Neural cell (in vitro differentiated cells): ENCODE results near the gene SREBF1. TPM values are rescaled to one million over a fixed set of nuclear protein-coding genes. Genes with fewer than 3 reads are reported as not detected.

Source experiments
- H2AFZ ChIP-seq: fragments of 200-600, 300-800 bp; sonication (generic), shearing (Covaris generic); 2 replicates; pipeline ENCODE4 v1.6.0; 2014; ENCODE audit warnings: low read depth, mild to moderate bottlenecking, antibody characterized with exemption, low read length, moderate library complexity
- H3F3A ChIP-seq: fragments of 200-600 bp; shearing (Covaris generic); 2 replicates; pipeline ENCODE4 v1.6.1; 2016; ENCODE audit warnings: mild to moderate bottlenecking, moderate library complexity, mixed read lengths, antibody characterized with exemption, low read length; ENCODE audit not compliant: insufficient read depth, poor library complexity, severe bottlenecking
- H3K27ac ChIP-seq: fragments of 200-600, 300-800 bp; sonication (generic), shearing (Covaris generic); 2 replicates; pipeline ENCODE4 v1.5.1; 2014; ENCODE audit warnings: mild to moderate bottlenecking, low read length, moderate library complexity
- H3K27me3 ChIP-seq: fragments of 300-800, 200-600 bp; sonication (generic), shearing (Covaris generic); 2 replicates; pipeline ENCODE4 v1.6.0; 2014; ENCODE audit warnings: mild to moderate bottlenecking, low read depth, low read length, moderate library complexity; ENCODE audit not compliant: insufficient read depth
- H3K36me3 ChIP-seq: fragments of 300-800, 200-600 bp; sonication (generic), shearing (Covaris generic); 2 replicates; pipeline ENCODE4 v1.5.1; 2014; ENCODE audit warnings: mild to moderate bottlenecking, antibody characterized with exemption, low read length, moderate library complexity; ENCODE audit not compliant: insufficient read depth
- H3K4me2 ChIP-seq: fragments of 300-800, 200-600 bp; sonication (generic), shearing (Covaris generic); 2 replicates; pipeline ENCODE4 v1.6.0; 2014; ENCODE audit warnings: mild to moderate bottlenecking, low read length
- H3K4me3 ChIP-seq: fragments of 300-800, 200-600 bp; sonication (generic), shearing (Covaris generic); 2 replicates; pipeline ENCODE4 v1.5.1; 2014; ENCODE audit warnings: mild to moderate bottlenecking, low read length, moderate library complexity
- H3K79me2 ChIP-seq: fragments of 200-600 bp; shearing (Covaris generic); replicated peaks from 2 replicates; pipeline ENCODE4 v1.6.0; 2014; ENCODE audit warnings: mild to moderate bottlenecking, low read length, moderate library complexity; ENCODE audit not compliant: insufficient read depth
- H3K9ac ChIP-seq: fragments of 300-800, 200-600 bp; sonication (generic), shearing (Covaris generic); 2 replicates; pipeline ENCODE4 v1.6.1; 2016; ENCODE audit warnings: mild to moderate bottlenecking, low read length, mixed read lengths
- H3K9me2 ChIP-seq: fragments of 200-600 bp; shearing (Covaris generic); 2 replicates; pipeline ENCODE4 v1.6.1; 2016; ENCODE audit warnings: mild to moderate bottlenecking, low read length, mixed read lengths; ENCODE audit not compliant: insufficient read depth
- H3K9me3 ChIP-seq: fragments of 200-600, 300-800 bp; sonication (generic), shearing (Covaris generic); 2 replicates; pipeline ENCODE4 v1.6.1; 2016; ENCODE audit warnings: mild to moderate bottlenecking, mixed run types, low read length, moderate library complexity, mixed read lengths
- H4K20me1 ChIP-seq: fragments of 200-600 bp; shearing (Covaris generic); 2 replicates; pipeline ENCODE4 v1.6.1; 2016; ENCODE audit warnings: mild to moderate bottlenecking, mixed run types; ENCODE audit not compliant: insufficient read depth
- CTCF ChIP-seq: fragments of 450-650 bp; IDR thresholded peaks from 2 replicates; pipeline ENCODE4 v1.5.1; 2014; ENCODE audit warnings: antibody characterized with exemption, mild to moderate bottlenecking, moderate library complexity; ENCODE audit not compliant: poor library complexity, severe bottlenecking
- EP300 ChIP-seq: fragments of 450-650 bp; conservative IDR thresholded peaks from 2 replicates; pipeline ENCODE4 v1.6.1; 2014; ENCODE audit warnings: antibody characterized with exemption, mild to moderate bottlenecking, moderate library complexity; ENCODE audit not compliant: poor library complexity, severe bottlenecking
- EZH2 ChIP-seq: fragments of 200-600, 300-800 bp; shearing (Covaris generic), sonication (generic); IDR thresholded peaks from 2 replicates; pipeline ENCODE4 v1.6.1; 2014; ENCODE audit warnings: antibody characterized with exemption, low read length, borderline replicate concordance, mild to moderate bottlenecking; ENCODE audit not compliant: insufficient read depth, poor library complexity, severe bottlenecking
- MXI1 ChIP-seq: fragments of 450-650 bp; conservative IDR thresholded peaks from 2 replicates; pipeline ENCODE4 v1.6.1; 2014; ENCODE audit warnings: antibody characterized with exemption, mild to moderate bottlenecking; ENCODE audit not compliant: poor library complexity, severe bottlenecking
- RAD21 ChIP-seq: fragments of 450-650 bp; conservative IDR thresholded peaks from 2 replicates; pipeline ENCODE4 v1.6.1; 2014; ENCODE audit warnings: antibody characterized with exemption, mild to moderate bottlenecking, moderate library complexity
- REST ChIP-seq: IDR thresholded peaks from 2 replicates; pipeline ENCODE4 v1.6.1; 2012; ENCODE audit warnings: borderline replicate concordance
- SMC3 ChIP-seq: fragments of 450-650 bp; conservative IDR thresholded peaks from 2 replicates; pipeline ENCODE4 v1.6.1; 2014; ENCODE audit warnings: antibody characterized with exemption, mild to moderate bottlenecking, moderate library complexity; ENCODE audit not compliant: poor library complexity
- TAF1 ChIP-seq: IDR thresholded peaks from 2 replicates; pipeline ENCODE4 v1.6.1; 2012; ENCODE audit warnings: low read depth
- polyA plus RNA-seq: library from polyadenylated mRNA; depleted of rRNA; stranded (reverse); fragments of >200 nt; gene quantifications from 2 replicates; pipeline ENCODE4 v1.2.3, GENCODE V29; 2014

SREBF1 gene
- polyA plus RNA-seq, 1 donor from 2014 or later = 22.5 TPM

GRCh38 chr17:17865035-17865434 lies 28.2 kb upstream of the SREBF1 start:
- peaks cover 4% of the 10 kb centered on the region for H3F3A ChIP-seq
- no peak for TF ChIP-seq EZH2
- no peak for TF ChIP-seq RAD21
- TF ChIP-seq EP300 = no peak
- TF ChIP-seq CTCF = no peak
- no peak for TF ChIP-seq REST
- no peaks in the 10 kb centered on the region for H3K9me2 ChIP-seq

GRCh38 chr17:17860766-17861107 lies 24.0 kb upstream of the SREBF1 start:
- H3K9me2 ChIP-seq = no peaks in the 10 kb centered on the region
- H3K4me3 ChIP-seq = no peak overlapping the region
- TF ChIP-seq SMC3 (no peak), TAF1 (no peak), CTCF (no peak), RAD21 (no peak), MXI1 (no peak)
- H3K79me2 ChIP-seq = no peaks in the 10 kb centered on the region
- H3K9ac ChIP-seq = no peak overlapping the region
- no peaks in the 10 kb centered on the region for H3K36me3 ChIP-seq
- no peak overlapping the region for H3K27ac ChIP-seq
- no peak overlapping the region for H2AFZ ChIP-seq
- H3K9me3 ChIP-seq = no peaks in the 10 kb centered on the region
- H3K27me3 ChIP-seq = no peaks in the 10 kb centered on the region
- H4K20me1 ChIP-seq = no peaks in the 10 kb centered on the region
- no peak overlapping the region for H3K4me2 ChIP-seq
- no peaks in the 10 kb centered on the region for H3F3A ChIP-seq

More at GRCh38 chr17:17865035-17865434, 28.2 kb upstream of the SREBF1 start:
- Histone ChIP-seq H3K9me3 (no peaks in the 10 kb centered on the region), H3K79me2 (no peaks in the 10 kb centered on the region), H3K36me3 (no peaks in the 10 kb centered on the region), H4K20me1 (no peaks in the 10 kb centered on the region), H3K9ac (no peak overlapping the region), H2AFZ (no peak overlapping the region), H3K27me3 (no peaks in the 10 kb centered on the region), H3K4me3 (no peak overlapping the region), H3K27ac (no peak overlapping the region), H3K4me2 (no peak overlapping the region)
